HG03175 (cell line): ENCODE data around the gene PLCB1.
"Not testable (repeated sequence)": the region's sequence is repeated elsewhere in the genome, so short reads cannot be mapped to it uniquely, and the experiment has no call there.

Source experiments
- ATAC-seq: cut with Tn5 transposase; IDR thresholded peaks from one replicate; pipeline ENCODE4 v1.9.1; 2021; ENCODE audit warnings: mild to moderate bottlenecking, moderate library complexity; ENCODE audit not compliant: unreplicated experiment

The PLCB1 gene

GRCh38 chr20:8635837-8636236 lies 503.8 kb downstream of the PLCB1 start:
- ATAC-seq: no peak

GRCh38 chr20:8639112-8639778 lies 507.2 kb downstream of the PLCB1 start:
- ATAC-seq: no peak

GRCh38 chr20:8640461-8640860 lies 508.4 kb downstream of the PLCB1 start:
- ATAC-seq: no peak

GRCh38 chr20:8642247-8642646 lies 510.2 kb downstream of the PLCB1 start:
- ATAC-seq: no peak

- ATAC-seq: not testable (repeated sequence)
Observed at GRCh38 chr20:8644468-8644867, 512.4 kb downstream of the PLCB1 start.

GRCh38 chr20:8645326-8645725 lies 513.3 kb downstream of the PLCB1 start:
- no peak for ATAC-seq

GRCh38 chr20:8646033-8646441 lies 514.0 kb downstream of the PLCB1 start:
- no peak for ATAC-seq

- ATAC-seq: no peak
Observed at GRCh38 chr20:8646716-8647115, 514.6 kb downstream of the PLCB1 start.

GRCh38 chr20:8647961-8648441 lies 515.9 kb downstream of the PLCB1 start:
- no peak for ATAC-seq

GRCh38 chr20:8648466-8648865 lies 516.4 kb downstream of the PLCB1 start:
- no peak for ATAC-seq

GRCh38 chr20:8652396-8652795 lies 520.3 kb downstream of the PLCB1 start:
- ATAC-seq: no peak

GRCh38 chr20:8654486-8654885 lies 522.4 kb downstream of the PLCB1 start:
- ATAC-seq: no peak

GRCh38 chr20:8656335-8656734 lies 524.3 kb downstream of the PLCB1 start:
- ATAC-seq: no peak

GRCh38 chr20:8657664-8658063 lies 525.6 kb downstream of the PLCB1 start:
- no peak for ATAC-seq

- ATAC-seq: no peak
Observed at GRCh38 chr20:8658103-8658502, 526.0 kb downstream of the PLCB1 start.

GRCh38 chr20:8661229-8661952 lies 529.3 kb downstream of the PLCB1 start:
- ATAC-seq: no peak

GRCh38 chr20:8662433-8662954 lies 530.4 kb downstream of the PLCB1 start:
- no peak for ATAC-seq

- no peak for ATAC-seq
Observed at GRCh38 chr20:8663424-8663823, 531.4 kb downstream of the PLCB1 start.

GRCh38 chr20:8664778-8665177 lies 532.7 kb downstream of the PLCB1 start:
- ATAC-seq: no peak

- no peak for ATAC-seq
Observed at GRCh38 chr20:8667306-8667705, 535.2 kb downstream of the PLCB1 start.

- no peak for ATAC-seq
Observed at GRCh38 chr20:8670207-8670892, 538.3 kb downstream of the PLCB1 start.

GRCh38 chr20:8670893-8671215 lies 538.8 kb downstream of the PLCB1 start:
- no peak for ATAC-seq
